ENCODE results near the gene OSBPL2.

- no peak for TF ChIP-seq CTCF (IDR thresholded peaks at IDR 0.05)
- no peak for TF ChIP-seq POLR2A (IDR thresholded peaks at IDR 0.05)
These were observed 28.0 kb downstream of the OSBPL2 start for GRCh38 chr20:62266340-62266739.
